Loucy (cell line): ENCODE measurements around the gene CFAP20DC.

Source experiments
- CTCF ChIP-seq: fragments of 200-600 bp; sonication (generic); conservative IDR thresholded peaks from 2 replicates; pipeline ENCODE4 v1.5.1; 2014; ENCODE audit warnings: mild to moderate bottlenecking, antibody characterized with exemption, low read length
- EZH2phosphoT487 ChIP-seq: fragments of 200-600 bp; IDR thresholded peaks from 2 replicates; pipeline ENCODE4 v1.6.1; 2018; ENCODE audit warnings: antibody characterized with exemption, mild to moderate bottlenecking, moderate library complexity, borderline replicate concordance

GRCh38 chr3:58751235-58751634 lies 298.6 kb downstream of the CFAP20DC start:
- TF ChIP-seq CTCF = no peak
- TF ChIP-seq EZH2phosphoT487 = no peak
